ENCODE results near the gene METTL13.

Gene METTL13

GRCh38 chr1:171801487-171801891, 20.0 kb downstream of the METTL13 start:
- H3K27ac ChIP-seq: no peak overlapping the region
- TF ChIP-seq, protein P1, sequence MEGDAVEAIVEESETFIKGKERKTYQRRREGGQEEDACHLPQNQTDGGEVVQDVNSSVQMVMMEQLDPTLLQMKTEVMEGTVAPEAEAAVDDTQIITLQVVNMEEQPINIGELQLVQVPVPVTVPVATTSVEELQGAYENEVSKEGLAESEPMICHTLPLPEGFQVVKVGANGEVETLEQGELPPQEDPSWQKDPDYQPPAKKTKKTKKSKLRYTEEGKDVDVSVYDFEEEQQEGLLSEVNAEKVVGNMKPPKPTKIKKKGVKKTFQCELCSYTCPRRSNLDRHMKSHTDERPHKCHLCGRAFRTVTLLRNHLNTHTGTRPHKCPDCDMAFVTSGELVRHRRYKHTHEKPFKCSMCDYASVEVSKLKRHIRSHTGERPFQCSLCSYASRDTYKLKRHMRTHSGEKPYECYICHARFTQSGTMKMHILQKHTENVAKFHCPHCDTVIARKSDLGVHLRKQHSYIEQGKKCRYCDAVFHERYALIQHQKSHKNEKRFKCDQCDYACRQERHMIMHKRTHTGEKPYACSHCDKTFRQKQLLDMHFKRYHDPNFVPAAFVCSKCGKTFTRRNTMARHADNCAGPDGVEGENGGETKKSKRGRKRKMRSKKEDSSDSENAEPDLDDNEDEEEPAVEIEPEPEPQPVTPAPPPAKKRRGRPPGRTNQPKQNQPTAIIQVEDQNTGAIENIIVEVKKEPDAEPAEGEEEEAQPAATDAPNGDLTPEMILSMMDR (IDR thresholded peaks at IDR 0.05): peak; percentile 47
- H3K4me3 ChIP-seq: no peak overlapping the region
- no peak for DNase-seq (ENCODE audit: low spot score)

DNA sequence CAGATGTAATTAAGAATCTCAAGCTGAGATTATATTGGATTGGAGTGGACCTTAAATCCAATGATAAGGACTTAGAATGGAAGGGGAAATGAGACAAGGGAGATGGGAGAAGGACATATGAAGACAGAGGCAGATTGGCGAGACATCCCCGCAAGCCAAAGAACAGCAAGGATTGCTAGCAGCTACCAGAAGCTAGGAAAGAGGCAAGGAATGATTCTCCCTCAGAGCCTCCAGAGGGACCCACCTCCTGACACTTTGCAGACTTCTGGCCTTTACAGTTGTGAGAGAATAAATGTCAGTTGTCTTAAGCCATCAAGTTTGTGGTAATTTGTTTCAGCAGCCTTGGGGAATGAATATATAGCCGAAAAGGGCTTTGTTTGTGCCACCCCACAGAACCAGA, 20.7 kb downstream of the METTL13 start:
- TF ChIP-seq, protein P1 (IDR thresholded peaks at IDR 0.05): no peak
- no peak overlapping the region for H3K27ac ChIP-seq
- no peak for DNase-seq (ENCODE audit: low spot score)
- H3K4me3 ChIP-seq: no peak overlapping the region

DNA sequence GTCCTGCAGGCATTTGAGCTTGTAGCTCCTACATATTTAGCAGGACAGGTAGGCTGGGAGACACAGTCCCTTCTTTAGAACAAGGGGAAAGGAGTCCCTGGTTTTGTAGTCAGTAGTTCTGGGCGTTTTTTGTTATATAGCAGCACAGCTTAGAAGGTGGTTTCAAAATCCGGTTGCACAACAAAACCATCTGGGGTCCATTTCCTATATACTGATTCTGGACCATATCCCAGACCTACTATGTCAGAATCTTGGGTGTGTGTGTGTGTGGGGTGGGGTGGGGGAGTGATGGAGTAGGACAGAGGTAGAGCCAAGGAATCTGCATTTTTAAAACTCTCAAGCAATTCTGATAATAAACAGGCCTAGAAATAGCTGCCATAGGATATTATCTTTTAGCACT, 21.6 kb downstream of the METTL13 start:
- Histone ChIP-seq H3K4me3 (no peak overlapping the region), H3K27ac (no peak overlapping the region)
- DNase-seq (ENCODE audit: low spot score): no peak
- TF ChIP-seq, protein P1 (IDR thresholded peaks at IDR 0.05): no peak

- TF ChIP-seq, protein P1 (IDR thresholded peaks at IDR 0.05): no peak
- DNase-seq (ENCODE audit: low spot score): no peak
Measured at GRCh38 chr1:171803461-171804022, 22.1 kb downstream of the METTL13 start.

DNA sequence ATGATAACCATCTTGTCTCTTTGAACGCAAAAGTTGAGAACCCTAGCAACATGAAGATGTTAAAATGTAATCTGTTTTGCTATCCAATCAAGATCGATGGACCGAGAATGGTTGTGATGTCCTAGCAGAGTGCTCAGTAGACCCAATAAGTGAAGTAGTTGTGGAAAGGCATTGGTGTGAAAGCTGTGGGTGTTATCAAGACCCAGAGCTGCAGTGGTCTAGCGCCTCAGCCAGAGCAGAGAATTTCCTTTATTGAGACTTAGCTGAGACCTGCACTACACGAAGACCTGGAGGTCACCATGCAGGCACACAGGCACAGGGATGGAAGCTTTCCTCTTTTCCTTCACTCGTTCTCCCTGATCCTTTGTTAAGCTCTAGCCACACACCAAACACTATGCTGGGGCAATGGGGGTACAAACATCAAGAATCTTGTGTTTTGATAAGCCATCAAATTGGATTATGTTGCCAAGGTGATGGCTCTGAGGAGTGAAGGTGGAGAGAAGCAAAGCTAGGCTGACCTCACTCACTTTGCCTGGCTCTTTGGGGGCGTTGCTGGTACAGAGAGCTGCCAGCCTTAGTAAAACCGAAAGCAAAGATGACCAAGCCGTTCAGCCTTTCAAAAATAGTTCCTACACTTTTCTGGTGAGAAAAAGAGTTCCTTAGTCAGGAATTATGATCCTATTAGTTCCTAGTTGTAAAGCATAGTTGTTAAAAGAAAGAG, 24.1 kb downstream of the METTL13 start:
- no peak for DNase-seq (ENCODE audit: low spot score)
- H3K27ac ChIP-seq: no peak overlapping the region
- peak overlapping the region; percentile 32 for H3K4me3 ChIP-seq
- TF ChIP-seq, protein P1 (IDR thresholded peaks at IDR 0.05): no peak

More at GRCh38 chr1:171803461-171804022, 22.1 kb downstream of the METTL13 start:
- H3K4me3 ChIP-seq: no peak overlapping the region
- no peak overlapping the region for H3K27ac ChIP-seq

GRCh38 chr1:171807556-171807955, 26.1 kb downstream of the METTL13 start:
- no peak overlapping the region for H3K4me3 ChIP-seq
- TF ChIP-seq, protein P1 (IDR thresholded peaks at IDR 0.05): no peak
- no peak overlapping the region for H3K27ac ChIP-seq
- no peak for DNase-seq (ENCODE audit: low spot score)

- Histone ChIP-seq H3K27ac (no peak overlapping the region), H3K4me3 (no peak overlapping the region)
- DNase-seq (ENCODE audit: low spot score): no peak
- TF ChIP-seq, protein P1 (IDR thresholded peaks at IDR 0.05): no peak
Measured at GRCh38 chr1:171809834-171810233, 28.4 kb downstream of the METTL13 start.
